Esophagus muscularis mucosa (tissue), 4 donors: ENCODE measurements around the gene AIG1.

Experiments used
- CTCF ChIP-seq, 3 experiments: fragments of 200-600 bp in 2 of 3; fragments of 450-650 bp in 1 of 3; sonication (generic) in 2 of 3; IDR thresholded peaks; one replicate each; pipeline ENCODE4 v1.5.1; 2017 to 2019; ENCODE audit warnings: antibody characterized with exemption in 3 of 3, mild to moderate bottlenecking in 2 of 3, moderate library complexity in 1 of 3
- EP300 ChIP-seq: sonication (generic); formaldehyde crosslinking; IDR thresholded peaks from one replicate; pipeline ENCODE4 v1.6.1; 2017; ENCODE audit warnings: antibody characterized with exemption
- POLR2A ChIP-seq: fragments of 450-650 bp; IDR thresholded peaks from one replicate; pipeline ENCODE4 v1.6.1; 2017; ENCODE audit warnings: antibody characterized with exemption, moderate library complexity, mild to moderate bottlenecking, low read depth
- POLR2AphosphoS5 ChIP-seq, 2 donors: sonication (generic); formaldehyde crosslinking; IDR thresholded peaks; one replicate each; pipeline ENCODE4 v1.6.1; 2017; ENCODE audit warnings: antibody characterized with exemption in 2 of 2

DNA sequence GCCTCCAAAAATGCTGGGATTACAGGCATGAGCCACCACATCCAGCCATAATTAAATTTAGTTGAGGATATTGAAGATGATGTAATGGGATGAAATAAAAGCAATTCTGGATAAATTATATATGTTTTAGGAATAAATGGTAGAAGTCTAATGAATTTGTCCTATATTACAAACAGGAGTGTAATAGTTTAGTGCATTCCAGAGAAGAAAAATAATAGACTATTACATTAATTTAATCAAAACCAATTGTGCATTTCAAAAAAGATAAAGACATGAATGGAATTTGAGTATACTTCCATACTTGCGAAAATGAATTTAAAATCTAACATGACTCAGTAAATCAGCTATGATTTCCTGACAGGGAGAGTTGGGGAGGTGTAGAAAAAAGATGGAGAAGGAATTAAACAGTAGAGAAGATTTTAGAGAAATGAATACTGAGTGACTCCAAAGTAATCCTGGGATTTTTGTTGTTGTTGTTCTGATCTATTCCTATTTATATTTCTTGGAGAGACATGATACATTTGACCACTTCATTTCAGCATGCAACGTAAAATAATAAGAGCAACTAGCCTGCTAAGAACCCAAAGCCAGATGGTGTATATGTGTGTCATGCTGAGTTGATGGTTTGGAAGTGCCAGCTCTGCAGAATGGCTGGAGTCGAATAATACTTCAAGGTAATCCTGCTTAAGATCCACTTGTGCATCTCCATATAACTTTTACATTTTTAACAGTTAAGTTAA, 67.4 kb downstream of the AIG1 start:
- TF ChIP-seq POLR2A: no peak
- no peak for TF ChIP-seq CTCF (IDR thresholded peaks at IDR 0.05)
- TF ChIP-seq POLR2AphosphoS5 (IDR thresholded peaks at IDR 0.05): no peak
- no peak for TF ChIP-seq EP300
